WTC11 (cell line): ENCODE measurements around the gene LENG9. TPM values are rescaled to one million over a fixed set of nuclear protein-coding genes. Genes with fewer than 3 reads are reported as not detected.

Experiments
- ATAC-seq: fragments of 200-7000 bp; cut with Tn5 transposase; 2 replicates; pipeline ENCODE4 v1.10.0; 2021; ENCODE audit warnings: mild to moderate bottlenecking, moderate library complexity
- CTCF ChIA-PET: fragments of 300-600 bp; sonication (Branson Sonifier 250); formaldehyde crosslinking; loops from one replicate; lab custom pipeline; 2021; ENCODE audit warnings: antibody characterized with exemption; lab: Charles Lee
- POLR2A ChIA-PET: fragments of 350-600 bp; sonication (Branson Sonifier 250); formaldehyde crosslinking; loops from one replicate; lab custom pipeline; 2021; ENCODE audit warnings: antibody characterized with exemption; lab: Charles Lee
- DNase-seq: peaks from one replicate; pipeline ENCODE4 v3.0.0; 2021; ENCODE audit warnings: low spot score
- H3K27ac Mint-ChIP-seq: 2 replicates; pipeline ENCODE4 v1.8.0; 2021; ENCODE audit warnings: mixed read lengths
- H3K27me3 Mint-ChIP-seq: 2 replicates; pipeline ENCODE4 v1.8.0; 2021; ENCODE audit warnings: low read depth, mild to moderate bottlenecking, moderate library complexity, mixed read lengths
- H3K36me3 Mint-ChIP-seq: 2 replicates; pipeline ENCODE4 v1.8.0; 2021; ENCODE audit warnings: mixed read lengths
- H3K4me1 Mint-ChIP-seq: 2 replicates; pipeline ENCODE4 v1.8.0; 2022; ENCODE audit warnings: mixed read lengths
- H3K4me3 Mint-ChIP-seq: 2 replicates; pipeline ENCODE4 v1.8.0; 2021; ENCODE audit warnings: mild to moderate bottlenecking, moderate library complexity, mixed read lengths
- H3K9me3 Mint-ChIP-seq: 2 replicates; pipeline ENCODE4 v1.8.0; 2021; ENCODE audit warnings: mixed read lengths
- EMX1 ChIP-seq: fragments of 250-450 bp; sonication (Bioruptor Pico); IDR thresholded peaks from 2 replicates; pipeline ENCODE4 v1.8.0; 2021; ENCODE audit warnings: mild to moderate bottlenecking
- FOXK1 ChIP-seq: sonication (generic); formaldehyde crosslinking; IDR thresholded peaks from 2 replicates; pipeline ENCODE4 v1.8.0; 2022; ENCODE audit warnings: mild to moderate bottlenecking, moderate library complexity, missing genetic modification reagents
- GRHL2 ChIP-seq: fragments of 250-450 bp; sonication (Bioruptor Pico); IDR thresholded peaks from 2 replicates; pipeline ENCODE4 v1.8.0; 2022; ENCODE audit warnings: mild to moderate bottlenecking, moderate library complexity; ENCODE audit not compliant: insufficient replicate concordance, severe bottlenecking
- GTF2I ChIP-seq: fragments of 250-450 bp; sonication (Bioruptor Pico); conservative IDR thresholded peaks from 2 replicates; pipeline ENCODE4 v1.4.0; 2021; ENCODE audit warnings: mild to moderate bottlenecking
- HMGA2 ChIP-seq: fragments of 250-450 bp; sonication (Bioruptor Pico); IDR thresholded peaks from 2 replicates; pipeline ENCODE4 v1.4.0; 2021; ENCODE audit warnings: mild to moderate bottlenecking, moderate library complexity
- IRF2 ChIP-seq: sonication (generic); formaldehyde crosslinking; IDR thresholded peaks from 2 replicates; pipeline ENCODE4 v1.8.0; 2022; ENCODE audit warnings: low read depth, missing genetic modification reagents, borderline replicate concordance
- NFATC4 ChIP-seq: fragments of 250-450 bp; sonication (Bioruptor Pico); IDR thresholded peaks from 2 replicates; pipeline ENCODE4 v1.9.0; 2021; ENCODE audit warnings: mild to moderate bottlenecking
- NFE2L1 ChIP-seq: sonication (generic); formaldehyde crosslinking; IDR thresholded peaks from 2 replicates; pipeline ENCODE4 v1.8.1; 2023; ENCODE audit warnings: missing genetic modification reagents
- RELA ChIP-seq: sonication (generic); formaldehyde crosslinking; IDR thresholded peaks from 2 replicates; pipeline ENCODE4 v1.8.1; 2022; ENCODE audit warnings: missing genetic modification reagents, mild to moderate bottlenecking, borderline replicate concordance
- SMAD3 ChIP-seq: sonication (generic); formaldehyde crosslinking; IDR thresholded peaks from 2 replicates; pipeline ENCODE4 v1.8.0; 2022; ENCODE audit warnings: missing genetic modification reagents, mild to moderate bottlenecking, borderline replicate concordance
- SP1 ChIP-seq: sonication (generic); formaldehyde crosslinking; conservative IDR thresholded peaks from 2 replicates; pipeline ENCODE4 v1.8.1; 2022; ENCODE audit warnings: missing genetic modification reagents
- TP53 ChIP-seq: sonication (generic); formaldehyde crosslinking; IDR thresholded peaks from 2 replicates; pipeline ENCODE4 v1.8.1; 2023; ENCODE audit warnings: mild to moderate bottlenecking, missing genetic modification reagents
- ZNF121 ChIP-seq: sonication (generic); formaldehyde crosslinking; IDR thresholded peaks from 2 replicates; pipeline ENCODE4 v1.8.0; 2023; ENCODE audit warnings: missing genetic modification reagents
- total RNA-seq: library from RNA; stranded (reverse); gene quantifications from 3 replicates; pipeline ENCODE4 v1.2.3, GENCODE V29; 2021
- TF ChIP-seq, protein P1 (sequence below): fragments of 250-450 bp; sonication (Bioruptor Pico); IDR thresholded peaks from 2 replicates; pipeline ENCODE4 v2.1.2; 2022; ENCODE audit warnings: mild to moderate bottlenecking, moderate library complexity
- TF ChIP-seq, protein P2 (sequence below): sonication (generic); formaldehyde crosslinking; IDR thresholded peaks from 2 replicates; pipeline ENCODE4 v1.8.0; 2023; ENCODE audit warnings: mild to moderate bottlenecking, missing genetic modification reagents
- TF ChIP-seq, protein P3 (sequence below): sonication (generic); formaldehyde crosslinking; IDR thresholded peaks from 2 replicates; pipeline ENCODE4 v1.8.0; 2022; ENCODE audit warnings: mild to moderate bottlenecking, missing genetic modification reagents
- TF ChIP-seq, protein P4 (sequence below): sonication (generic); formaldehyde crosslinking; IDR thresholded peaks from 2 replicates; pipeline ENCODE4 v1.8.1; 2023; ENCODE audit warnings: mild to moderate bottlenecking, missing genetic modification reagents, moderate library complexity
- TF ChIP-seq, protein P5 (sequence below): sonication (generic); formaldehyde crosslinking; IDR thresholded peaks from 2 replicates; pipeline ENCODE4 v1.8.1; 2023; ENCODE audit warnings: mild to moderate bottlenecking, missing genetic modification reagents, moderate library complexity
- TF ChIP-seq, protein P6 (sequence below): fragments of 250-450 bp; sonication (Bioruptor Pico); IDR thresholded peaks from 2 replicates; pipeline ENCODE4 v1.9.0; 2021; ENCODE audit warnings: mild to moderate bottlenecking
- TF ChIP-seq, protein P7 (sequence below): sonication (generic); formaldehyde crosslinking; conservative IDR thresholded peaks from 2 replicates; pipeline ENCODE4 v1.8.1; 2023; ENCODE audit warnings: mild to moderate bottlenecking, low read depth, missing genetic modification reagents, moderate library complexity
- TF ChIP-seq, protein P8 (sequence below): fragments of 250-450 bp; sonication (Bioruptor Pico); IDR thresholded peaks from 2 replicates; pipeline ENCODE4 v1.9.0; 2021; ENCODE audit warnings: moderate library complexity, mild to moderate bottlenecking, inconsistent platforms, borderline replicate concordance
- TF ChIP-seq, protein P9 (sequence below): sonication (generic); formaldehyde crosslinking; IDR thresholded peaks from 2 replicates; pipeline ENCODE4 v1.8.0; 2022; ENCODE audit warnings: missing genetic modification reagents

The LENG9 gene
- total RNA-seq, 1 experiment from 2014 or later = 6.1 TPM

DNA sequence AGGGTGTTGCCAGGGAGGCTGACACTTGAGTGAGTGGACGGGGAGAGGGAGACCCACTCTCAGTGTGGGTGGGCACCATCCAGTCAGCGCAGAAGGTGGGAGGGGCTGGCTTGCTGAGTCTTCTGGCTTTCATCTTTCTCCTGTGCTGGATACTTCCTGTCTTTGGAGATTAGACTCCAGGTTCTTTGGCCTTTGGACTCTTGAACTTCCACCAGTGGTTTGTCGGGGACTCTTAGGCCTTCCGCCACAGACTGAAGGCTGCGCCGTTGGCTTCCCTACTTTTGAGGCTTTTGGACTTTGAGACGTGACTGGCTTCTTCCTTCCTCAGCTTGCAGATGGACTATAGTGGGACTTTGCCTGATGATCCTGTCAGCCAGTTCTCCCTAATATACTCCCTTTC is 18.8 kb downstream of the LENG9 start:
- Mint-ChIP-seq H3K27me3 (peaks cover 2% of the 10 kb centered on the region; the same call in 1 of the 2 replicates), H3K9me3 (no peaks in the 10 kb centered on the region), H3K27ac (no peak overlapping the region), H3K4me3 (no peak overlapping the region), H3K4me1 (peaks cover 12% of the 10 kb centered on the region), H3K36me3 (peaks cover 28% of the 10 kb centered on the region)
- ATAC-seq (no peak), DNase-seq (no peak)
- ChIA-PET CTCF (no interaction called here), POLR2A (no interaction called here)
- no peak for TF ChIP-seq RELA (CRISPR knock-in tag)
- no peak for TF ChIP-seq GRHL2 (CRISPR knock-in tag)
- TF ChIP-seq NFE2L1 (CRISPR knock-in tag) = no peak
- TF ChIP-seq SMAD3 (CRISPR knock-in tag) = no peak
- TF ChIP-seq, protein P1, sequence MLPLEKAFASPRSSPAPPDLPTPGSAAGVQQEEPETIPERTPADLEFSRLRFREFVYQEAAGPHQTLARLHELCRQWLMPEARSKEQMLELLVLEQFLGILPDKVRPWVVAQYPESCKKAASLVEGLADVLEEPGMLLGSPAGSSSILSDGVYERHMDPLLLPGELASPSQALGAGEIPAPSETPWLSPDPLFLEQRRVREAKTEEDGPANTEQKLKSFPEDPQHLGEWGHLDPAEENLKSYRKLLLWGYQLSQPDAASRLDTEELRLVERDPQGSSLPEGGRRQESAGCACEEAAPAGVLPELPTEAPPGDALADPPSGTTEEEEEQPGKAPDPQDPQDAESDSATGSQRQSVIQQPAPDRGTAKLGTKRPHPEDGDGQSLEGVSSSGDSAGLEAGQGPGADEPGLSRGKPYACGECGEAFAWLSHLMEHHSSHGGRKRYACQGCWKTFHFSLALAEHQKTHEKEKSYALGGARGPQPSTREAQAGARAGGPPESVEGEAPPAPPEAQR (CRISPR knock-in tag) = no peak
- no peak for TF ChIP-seq TP53 (CRISPR knock-in tag)
- TF ChIP-seq, protein P2, sequence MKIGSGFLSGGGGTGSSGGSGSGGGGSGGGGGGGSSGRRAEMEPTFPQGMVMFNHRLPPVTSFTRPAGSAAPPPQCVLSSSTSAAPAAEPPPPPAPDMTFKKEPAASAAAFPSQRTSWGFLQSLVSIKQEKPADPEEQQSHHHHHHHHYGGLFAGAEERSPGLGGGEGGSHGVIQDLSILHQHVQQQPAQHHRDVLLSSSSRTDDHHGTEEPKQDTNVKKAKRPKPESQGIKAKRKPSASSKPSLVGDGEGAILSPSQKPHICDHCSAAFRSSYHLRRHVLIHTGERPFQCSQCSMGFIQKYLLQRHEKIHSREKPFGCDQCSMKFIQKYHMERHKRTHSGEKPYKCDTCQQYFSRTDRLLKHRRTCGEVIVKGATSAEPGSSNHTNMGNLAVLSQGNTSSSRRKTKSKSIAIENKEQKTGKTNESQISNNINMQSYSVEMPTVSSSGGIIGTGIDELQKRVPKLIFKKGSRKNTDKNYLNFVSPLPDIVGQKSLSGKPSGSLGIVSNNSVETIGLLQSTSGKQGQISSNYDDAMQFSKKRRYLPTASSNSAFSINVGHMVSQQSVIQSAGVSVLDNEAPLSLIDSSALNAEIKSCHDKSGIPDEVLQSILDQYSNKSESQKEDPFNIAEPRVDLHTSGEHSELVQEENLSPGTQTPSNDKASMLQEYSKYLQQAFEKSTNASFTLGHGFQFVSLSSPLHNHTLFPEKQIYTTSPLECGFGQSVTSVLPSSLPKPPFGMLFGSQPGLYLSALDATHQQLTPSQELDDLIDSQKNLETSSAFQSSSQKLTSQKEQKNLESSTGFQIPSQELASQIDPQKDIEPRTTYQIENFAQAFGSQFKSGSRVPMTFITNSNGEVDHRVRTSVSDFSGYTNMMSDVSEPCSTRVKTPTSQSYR (CRISPR knock-in tag) = no peak
- no peak for TF ChIP-seq NFATC4
- TF ChIP-seq FOXK1 (CRISPR knock-in tag) = no peak
- TF ChIP-seq, protein P3, sequence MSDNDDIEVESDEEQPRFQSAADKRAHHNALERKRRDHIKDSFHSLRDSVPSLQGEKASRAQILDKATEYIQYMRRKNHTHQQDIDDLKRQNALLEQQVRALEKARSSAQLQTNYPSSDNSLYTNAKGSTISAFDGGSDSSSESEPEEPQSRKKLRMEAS (CRISPR knock-in tag) = no peak

DNA sequence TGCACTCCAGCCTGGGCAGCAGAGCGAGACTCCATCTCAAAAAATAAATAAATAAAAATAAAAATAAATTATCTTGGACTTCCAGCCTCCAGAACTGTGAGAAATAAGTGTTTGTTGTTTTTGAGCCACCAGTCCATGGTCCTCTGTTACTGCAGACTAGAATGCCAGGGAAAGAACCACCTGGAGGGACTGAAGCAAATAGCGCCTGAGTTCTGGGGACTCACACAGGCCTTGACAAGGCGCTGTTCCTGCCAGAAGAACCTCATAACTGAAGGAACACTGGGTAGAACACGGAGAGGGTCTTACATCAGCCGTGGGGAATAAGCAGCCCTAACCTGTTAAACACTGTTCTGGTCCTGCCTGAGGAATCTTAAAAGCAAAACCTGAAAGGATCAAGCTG is 22.9 kb downstream of the LENG9 start:
- Mint-ChIP-seq H3K36me3 (peaks cover 25% of the 10 kb centered on the region), H3K27ac (no peak overlapping the region), H3K9me3 (no peaks in the 10 kb centered on the region), H3K4me3 (no peak overlapping the region), H3K27me3 (no peaks in the 10 kb centered on the region), H3K4me1 (peaks cover 17% of the 10 kb centered on the region)
- ATAC-seq (no peak), DNase-seq (no peak)
- CTCF ChIA-PET = interaction anchor here (1.0 to 6.2 kb wide), 8 partner anchors 11 to 249 kb away, joined by 3 to 61 read pairs (median 18); partner anchors contain the start of genes LENG9 and TSEN34
- POLR2A ChIA-PET = no interaction called here
- TF ChIP-seq HMGA2 (no peak), EMX1 (CRISPR knock-in tag) (no peak), GTF2I (CRISPR knock-in tag) (no peak), IRF2 (no peak), ZNF121 (no peak), SP1 (CRISPR knock-in tag) (no peak)
- TF ChIP-seq, protein P4, sequence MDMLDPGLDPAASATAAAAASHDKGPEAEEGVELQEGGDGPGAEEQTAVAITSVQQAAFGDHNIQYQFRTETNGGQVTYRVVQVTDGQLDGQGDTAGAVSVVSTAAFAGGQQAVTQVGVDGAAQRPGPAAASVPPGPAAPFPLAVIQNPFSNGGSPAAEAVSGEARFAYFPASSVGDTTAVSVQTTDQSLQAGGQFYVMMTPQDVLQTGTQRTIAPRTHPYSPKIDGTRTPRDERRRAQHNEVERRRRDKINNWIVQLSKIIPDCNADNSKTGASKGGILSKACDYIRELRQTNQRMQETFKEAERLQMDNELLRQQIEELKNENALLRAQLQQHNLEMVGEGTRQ (CRISPR knock-in tag) = no peak
- TF ChIP-seq, protein P5, sequence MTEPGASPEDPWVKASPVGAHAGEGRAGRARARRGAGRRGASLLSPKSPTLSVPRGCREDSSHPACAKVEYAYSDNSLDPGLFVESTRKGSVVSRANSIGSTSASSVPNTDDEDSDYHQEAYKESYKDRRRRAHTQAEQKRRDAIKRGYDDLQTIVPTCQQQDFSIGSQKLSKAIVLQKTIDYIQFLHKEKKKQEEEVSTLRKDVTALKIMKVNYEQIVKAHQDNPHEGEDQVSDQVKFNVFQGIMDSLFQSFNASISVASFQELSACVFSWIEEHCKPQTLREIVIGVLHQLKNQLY (CRISPR knock-in tag) = no peak
- TF ChIP-seq, protein P6, sequence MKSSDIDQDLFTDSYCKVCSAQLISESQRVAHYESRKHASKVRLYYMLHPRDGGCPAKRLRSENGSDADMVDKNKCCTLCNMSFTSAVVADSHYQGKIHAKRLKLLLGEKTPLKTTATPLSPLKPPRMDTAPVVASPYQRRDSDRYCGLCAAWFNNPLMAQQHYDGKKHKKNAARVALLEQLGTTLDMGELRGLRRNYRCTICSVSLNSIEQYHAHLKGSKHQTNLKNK (CRISPR knock-in tag) = no peak
- TF ChIP-seq, protein P7, sequence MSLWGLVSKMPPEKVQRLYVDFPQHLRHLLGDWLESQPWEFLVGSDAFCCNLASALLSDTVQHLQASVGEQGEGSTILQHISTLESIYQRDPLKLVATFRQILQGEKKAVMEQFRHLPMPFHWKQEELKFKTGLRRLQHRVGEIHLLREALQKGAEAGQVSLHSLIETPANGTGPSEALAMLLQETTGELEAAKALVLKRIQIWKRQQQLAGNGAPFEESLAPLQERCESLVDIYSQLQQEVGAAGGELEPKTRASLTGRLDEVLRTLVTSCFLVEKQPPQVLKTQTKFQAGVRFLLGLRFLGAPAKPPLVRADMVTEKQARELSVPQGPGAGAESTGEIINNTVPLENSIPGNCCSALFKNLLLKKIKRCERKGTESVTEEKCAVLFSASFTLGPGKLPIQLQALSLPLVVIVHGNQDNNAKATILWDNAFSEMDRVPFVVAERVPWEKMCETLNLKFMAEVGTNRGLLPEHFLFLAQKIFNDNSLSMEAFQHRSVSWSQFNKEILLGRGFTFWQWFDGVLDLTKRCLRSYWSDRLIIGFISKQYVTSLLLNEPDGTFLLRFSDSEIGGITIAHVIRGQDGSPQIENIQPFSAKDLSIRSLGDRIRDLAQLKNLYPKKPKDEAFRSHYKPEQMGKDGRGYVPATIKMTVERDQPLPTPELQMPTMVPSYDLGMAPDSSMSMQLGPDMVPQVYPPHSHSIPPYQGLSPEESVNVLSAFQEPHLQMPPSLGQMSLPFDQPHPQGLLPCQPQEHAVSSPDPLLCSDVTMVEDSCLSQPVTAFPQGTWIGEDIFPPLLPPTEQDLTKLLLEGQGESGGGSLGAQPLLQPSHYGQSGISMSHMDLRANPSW (CRISPR knock-in tag) = no peak
- TF ChIP-seq, protein P8, sequence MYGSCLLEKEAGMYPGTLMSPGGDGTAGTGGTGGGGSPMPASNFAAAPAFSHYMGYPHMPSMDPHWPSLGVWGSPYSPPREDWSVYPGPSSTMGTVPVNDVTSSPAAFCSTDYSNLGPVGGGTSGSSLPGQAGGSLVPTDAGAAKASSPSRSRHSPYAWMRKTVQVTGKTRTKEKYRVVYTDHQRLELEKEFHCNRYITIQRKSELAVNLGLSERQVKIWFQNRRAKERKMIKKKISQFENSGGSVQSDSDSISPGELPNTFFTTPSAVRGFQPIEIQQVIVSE (CRISPR knock-in tag) = no peak
- TF ChIP-seq, protein P9, sequence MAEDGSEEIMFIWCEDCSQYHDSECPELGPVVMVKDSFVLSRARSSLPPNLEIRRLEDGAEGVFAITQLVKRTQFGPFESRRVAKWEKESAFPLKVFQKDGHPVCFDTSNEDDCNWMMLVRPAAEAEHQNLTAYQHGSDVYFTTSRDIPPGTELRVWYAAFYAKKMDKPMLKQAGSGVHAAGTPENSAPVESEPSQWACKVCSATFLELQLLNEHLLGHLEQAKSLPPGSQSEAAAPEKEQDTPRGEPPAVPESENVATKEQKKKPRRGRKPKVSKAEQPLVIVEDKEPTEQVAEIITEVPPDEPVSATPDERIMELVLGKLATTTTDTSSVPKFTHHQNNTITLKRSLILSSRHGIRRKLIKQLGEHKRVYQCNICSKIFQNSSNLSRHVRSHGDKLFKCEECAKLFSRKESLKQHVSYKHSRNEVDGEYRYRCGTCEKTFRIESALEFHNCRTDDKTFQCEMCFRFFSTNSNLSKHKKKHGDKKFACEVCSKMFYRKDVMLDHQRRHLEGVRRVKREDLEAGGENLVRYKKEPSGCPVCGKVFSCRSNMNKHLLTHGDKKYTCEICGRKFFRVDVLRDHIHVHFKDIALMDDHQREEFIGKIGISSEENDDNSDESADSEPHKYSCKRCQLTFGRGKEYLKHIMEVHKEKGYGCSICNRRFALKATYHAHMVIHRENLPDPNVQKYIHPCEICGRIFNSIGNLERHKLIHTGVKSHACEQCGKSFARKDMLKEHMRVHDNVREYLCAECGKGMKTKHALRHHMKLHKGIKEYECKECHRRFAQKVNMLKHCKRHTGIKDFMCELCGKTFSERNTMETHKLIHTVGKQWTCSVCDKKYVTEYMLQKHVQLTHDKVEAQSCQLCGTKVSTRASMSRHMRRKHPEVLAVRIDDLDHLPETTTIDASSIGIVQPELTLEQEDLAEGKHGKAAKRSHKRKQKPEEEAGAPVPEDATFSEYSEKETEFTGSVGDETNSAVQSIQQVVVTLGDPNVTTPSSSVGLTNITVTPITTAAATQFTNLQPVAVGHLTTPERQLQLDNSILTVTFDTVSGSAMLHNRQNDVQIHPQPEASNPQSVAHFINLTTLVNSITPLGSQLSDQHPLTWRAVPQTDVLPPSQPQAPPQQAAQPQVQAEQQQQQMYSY (CRISPR knock-in tag) = no peak
